ENCODE measurements around the gene ATP2B3. TPM values are rescaled to one million over a fixed set of nuclear protein-coding genes. Genes with fewer than 3 reads are reported as not detected.

The ATP2B3 gene
- total RNA-seq, 2 donors from 2014 or later: 0.68 to 0.85 TPM

DNA sequence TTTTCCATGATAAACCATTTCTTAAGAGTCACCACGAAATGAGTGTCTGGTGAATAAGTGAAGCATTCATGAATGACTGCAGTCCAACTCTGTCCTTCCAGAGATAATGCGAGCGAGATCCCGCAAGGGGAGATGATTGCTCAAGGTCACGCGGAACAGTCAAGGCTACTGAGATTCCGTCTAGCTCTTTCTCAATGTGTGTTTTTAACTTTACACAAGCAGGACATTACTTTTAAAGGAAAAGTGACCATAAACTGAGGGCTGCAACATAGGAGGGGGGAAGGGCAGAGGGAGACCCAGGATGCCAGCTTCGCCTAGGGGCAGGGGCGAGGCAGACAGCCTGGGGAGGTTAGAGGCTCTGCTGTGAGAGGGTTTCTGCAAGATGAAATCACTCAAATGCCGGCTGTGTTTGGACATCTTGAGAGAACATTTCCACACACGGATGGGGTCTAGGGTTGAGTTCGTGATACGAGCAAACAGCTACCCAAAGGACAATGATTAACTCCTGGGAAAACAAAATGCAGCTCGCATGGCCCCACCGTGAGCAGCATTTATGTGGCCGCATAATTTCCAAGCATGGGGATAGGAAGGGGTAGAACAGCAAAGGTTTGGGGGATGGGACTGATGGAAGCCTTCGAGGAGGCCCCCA is 105.3 kb downstream of the ATP2B3 start:
- H3K4me1 ChIP-seq (ENCODE audit: control insufficient read depth in 1 of 2, low read depth in 2 of 2): no peaks in the 10 kb centered on the region
- no peaks in the 10 kb centered on the region for H3K36me3 ChIP-seq
- ATAC-seq (ENCODE audit: insufficient number of reproducible peaks, low FRiP score, low read depth) (no peak), DNase-seq (ENCODE audit: low spot score) (no peak)
- H3K27me3 ChIP-seq (replicated peaks; ENCODE audit: insufficient read depth): no peaks in the 10 kb centered on the region
- no peak overlapping the region for H3K4me3 ChIP-seq
- TF ChIP-seq, protein P1, sequence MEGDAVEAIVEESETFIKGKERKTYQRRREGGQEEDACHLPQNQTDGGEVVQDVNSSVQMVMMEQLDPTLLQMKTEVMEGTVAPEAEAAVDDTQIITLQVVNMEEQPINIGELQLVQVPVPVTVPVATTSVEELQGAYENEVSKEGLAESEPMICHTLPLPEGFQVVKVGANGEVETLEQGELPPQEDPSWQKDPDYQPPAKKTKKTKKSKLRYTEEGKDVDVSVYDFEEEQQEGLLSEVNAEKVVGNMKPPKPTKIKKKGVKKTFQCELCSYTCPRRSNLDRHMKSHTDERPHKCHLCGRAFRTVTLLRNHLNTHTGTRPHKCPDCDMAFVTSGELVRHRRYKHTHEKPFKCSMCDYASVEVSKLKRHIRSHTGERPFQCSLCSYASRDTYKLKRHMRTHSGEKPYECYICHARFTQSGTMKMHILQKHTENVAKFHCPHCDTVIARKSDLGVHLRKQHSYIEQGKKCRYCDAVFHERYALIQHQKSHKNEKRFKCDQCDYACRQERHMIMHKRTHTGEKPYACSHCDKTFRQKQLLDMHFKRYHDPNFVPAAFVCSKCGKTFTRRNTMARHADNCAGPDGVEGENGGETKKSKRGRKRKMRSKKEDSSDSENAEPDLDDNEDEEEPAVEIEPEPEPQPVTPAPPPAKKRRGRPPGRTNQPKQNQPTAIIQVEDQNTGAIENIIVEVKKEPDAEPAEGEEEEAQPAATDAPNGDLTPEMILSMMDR (IDR thresholded peaks at IDR 0.05): no peak
- H3K9me3 ChIP-seq: no peaks in the 10 kb centered on the region
- H3K27ac ChIP-seq: no peak overlapping the region

DNA sequence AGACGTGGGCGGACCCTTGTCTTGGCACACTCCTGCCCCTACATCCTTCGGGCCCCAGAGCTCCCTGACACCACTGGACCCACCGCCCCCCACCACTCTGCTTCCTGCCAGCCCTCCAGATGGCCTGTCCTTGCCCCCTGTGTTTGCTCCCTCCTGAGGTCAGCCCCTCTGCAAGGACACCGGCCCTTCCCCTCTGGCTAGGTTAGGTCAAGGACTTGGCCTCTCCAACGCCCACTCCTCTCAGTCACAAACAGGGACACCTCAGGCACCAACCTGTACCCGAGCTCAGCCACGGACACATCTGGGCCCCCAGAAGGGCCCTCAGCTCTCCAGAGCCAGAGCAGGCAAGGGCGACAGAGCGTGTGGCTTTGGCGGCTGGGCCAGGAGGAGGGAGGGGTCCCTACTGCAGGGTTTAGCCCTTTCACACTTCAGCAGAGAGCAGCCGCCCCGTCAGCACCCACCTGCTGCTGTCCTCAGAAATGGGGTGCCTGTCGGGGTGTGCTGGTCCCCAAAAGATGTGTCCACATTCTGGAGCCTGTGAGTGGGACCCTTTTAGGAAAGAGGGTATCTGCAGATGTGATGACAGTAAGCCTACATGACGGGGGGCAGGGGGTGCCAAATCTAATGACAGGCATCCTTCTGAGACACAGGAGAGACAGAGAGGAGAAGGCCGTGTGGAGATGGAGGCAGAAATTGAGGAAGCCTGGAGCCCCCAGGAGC is 106.0 kb downstream of the ATP2B3 start:
- TF ChIP-seq, protein P1 (IDR thresholded peaks at IDR 0.05): no peak
- H3K9me3 ChIP-seq: no peaks in the 10 kb centered on the region
- no peak overlapping the region for H3K27ac ChIP-seq
- no peaks in the 10 kb centered on the region for H3K4me1 ChIP-seq (ENCODE audit: control insufficient read depth in 1 of 2, low read depth in 2 of 2)
- ATAC-seq (ENCODE audit: insufficient number of reproducible peaks, low FRiP score, low read depth): no peak
- no peaks in the 10 kb centered on the region for H3K36me3 ChIP-seq
- H3K4me3 ChIP-seq: no peak overlapping the region
- no peaks in the 10 kb centered on the region for H3K27me3 ChIP-seq (replicated peaks; ENCODE audit: insufficient read depth)
- no peak for DNase-seq (ENCODE audit: low spot score)

DNA sequence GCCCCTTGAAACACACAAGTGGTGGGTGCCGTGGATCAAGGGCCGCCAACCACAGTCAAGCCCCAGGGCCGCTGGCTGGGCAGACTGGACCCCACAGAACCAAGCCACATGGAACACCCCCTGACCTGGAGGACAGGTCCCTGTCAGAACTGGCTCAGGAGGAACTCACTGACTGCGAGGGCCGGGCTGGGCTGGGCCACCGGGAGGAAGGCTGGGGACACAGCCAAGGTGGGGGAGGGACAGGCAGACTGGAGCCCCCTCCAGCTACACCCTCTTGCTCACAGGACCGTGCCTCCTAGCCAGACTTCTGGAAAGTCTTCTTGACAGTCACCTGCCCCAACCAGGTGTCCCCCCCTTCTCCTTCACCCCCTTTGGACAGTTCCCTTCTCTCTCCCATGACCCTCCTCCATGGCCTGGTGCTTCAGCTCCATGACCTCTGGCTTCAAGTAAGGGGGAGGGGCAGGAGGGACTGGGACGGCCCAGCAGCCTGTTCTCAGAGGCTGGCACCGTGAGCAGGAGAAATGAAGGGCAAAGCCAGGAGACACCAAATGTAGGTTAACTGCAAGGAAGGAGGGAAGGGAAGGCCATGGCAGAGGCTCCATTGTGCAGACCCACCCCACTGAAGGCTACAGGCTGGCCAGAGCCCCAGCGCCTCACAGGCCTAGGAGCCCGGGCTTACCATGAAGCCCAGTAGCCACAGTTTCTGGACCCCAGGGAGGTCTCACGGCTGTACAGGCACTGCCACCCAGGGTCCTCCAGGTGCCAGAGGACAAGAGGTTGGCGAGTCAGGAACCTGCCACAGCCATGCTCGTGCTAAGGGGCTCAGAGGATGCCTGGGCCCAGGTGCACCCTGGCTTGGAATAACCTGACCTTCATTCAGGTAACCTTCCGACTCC is 107.0 kb downstream of the ATP2B3 start:
- Histone ChIP-seq H3K9me3 (no peaks in the 10 kb centered on the region), H3K4me1 (ENCODE audit: control insufficient read depth in 1 of 2, low read depth in 2 of 2) (no peaks in the 10 kb centered on the region), H3K27ac (no peak overlapping the region), H3K27me3 (replicated peaks; ENCODE audit: insufficient read depth) (no peaks in the 10 kb centered on the region), H3K4me3 (no peak overlapping the region), H3K36me3 (no peaks in the 10 kb centered on the region)
- DNase-seq (ENCODE audit: low spot score) (no peak), ATAC-seq (ENCODE audit: insufficient number of reproducible peaks, low FRiP score, low read depth) (no peak)
- TF ChIP-seq, protein P1 (IDR thresholded peaks at IDR 0.05): no peak

DNA sequence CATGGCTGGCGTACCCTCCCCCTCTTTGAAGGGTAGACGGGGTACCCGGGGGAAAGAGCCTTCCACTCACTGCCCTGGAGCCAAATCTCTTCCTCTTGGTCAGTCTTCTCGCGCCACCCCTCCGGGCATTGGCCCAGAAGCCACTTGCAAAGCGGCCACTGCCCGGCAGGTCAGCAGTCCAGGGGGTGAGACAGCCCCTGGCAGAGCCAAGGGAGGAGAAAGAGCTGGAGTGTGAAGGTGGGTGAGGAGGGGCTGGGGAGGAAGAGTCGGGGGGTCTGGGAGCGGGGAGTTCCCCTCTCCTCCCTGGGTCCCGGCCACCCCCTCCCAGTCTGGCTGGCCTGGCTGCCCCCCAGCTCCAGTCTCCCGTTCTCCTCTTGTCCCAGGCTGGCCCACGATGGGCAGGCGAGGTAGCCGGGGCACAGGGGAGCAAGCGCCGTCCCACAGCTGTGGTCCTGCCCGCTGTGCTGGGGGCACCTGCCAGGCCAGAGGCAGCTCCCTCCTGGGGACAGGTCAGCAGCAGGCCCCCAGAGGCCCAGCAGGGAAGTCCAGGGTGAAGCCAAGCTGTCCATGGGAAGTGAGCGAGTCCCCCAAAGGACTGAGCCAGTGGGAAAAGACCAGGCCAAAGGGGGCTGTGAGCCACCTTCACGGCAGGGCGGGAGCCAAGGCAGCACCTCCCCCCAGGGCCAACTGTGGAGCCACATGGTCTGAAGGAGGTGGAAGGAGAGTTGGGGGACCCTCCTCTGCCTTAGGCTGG is 108.0 kb downstream of the ATP2B3 start:
- TF ChIP-seq, protein P1 (IDR thresholded peaks at IDR 0.05): no peak
- H3K9me3 ChIP-seq: no peaks in the 10 kb centered on the region
- no peak for ATAC-seq (ENCODE audit: insufficient number of reproducible peaks, low FRiP score, low read depth)
- H3K36me3 ChIP-seq: no peaks in the 10 kb centered on the region
- no peaks in the 10 kb centered on the region for H3K4me1 ChIP-seq (ENCODE audit: control insufficient read depth in 1 of 2, low read depth in 2 of 2)
- no peak overlapping the region for H3K27ac ChIP-seq
- DNase-seq (ENCODE audit: low spot score): no peak
- H3K27me3 ChIP-seq (replicated peaks; ENCODE audit: insufficient read depth): no peaks in the 10 kb centered on the region
- no peak overlapping the region for H3K4me3 ChIP-seq

All from thoracic aorta (tissue), 2 donors.